Effector memory CD4-positive, alpha-beta T cell (primary cell): ENCODE measurements around the gene ELK3.

ENCODE experiments used
- DNase-seq, 3 donors: peaks; one replicate each; pipeline ENCODE4 v3.0.0-alpha.2; 2020
- H3K27ac ChIP-seq: 2 replicates; pipeline ENCODE4 v1.7.0; 2013; ENCODE audit warnings: mild to moderate bottlenecking, low read length, moderate library complexity; ENCODE audit not compliant: insufficient read depth, poor library complexity, severe bottlenecking
- H3K27me3 ChIP-seq: replicated peaks from 2 replicates; pipeline ENCODE4 v1.7.0; 2013; ENCODE audit warnings: mild to moderate bottlenecking, low read length; ENCODE audit not compliant: insufficient read depth, control insufficient read depth, poor library complexity, severe bottlenecking
- H3K36me3 ChIP-seq: 2 replicates; pipeline ENCODE4 v1.7.0; 2013; ENCODE audit warnings: mild to moderate bottlenecking, low read length, moderate library complexity; ENCODE audit not compliant: control insufficient read depth, insufficient read depth
- H3K4me1 ChIP-seq: 2 replicates; pipeline ENCODE4 v1.7.0; 2013; ENCODE audit warnings: low read length, mild to moderate bottlenecking; ENCODE audit not compliant: control insufficient read depth, insufficient read depth, poor library complexity, severe bottlenecking
- H3K4me3 ChIP-seq: 2 replicates; pipeline ENCODE4 v1.7.0; 2013; ENCODE audit warnings: low read length, low read depth, mild to moderate bottlenecking; ENCODE audit not compliant: insufficient read depth, poor library complexity, severe bottlenecking
- H3K9me3 ChIP-seq: 2 replicates; pipeline ENCODE4 v1.7.0; 2013; ENCODE audit warnings: mild to moderate bottlenecking, low read length, moderate library complexity; ENCODE audit not compliant: control insufficient read depth

Gene ELK3

GRCh38 chr12:96263449-96263902 is 69.3 kb downstream of the ELK3 start:
- H3K9me3 ChIP-seq, result no peaks in the 10 kb centered on the region
- H3K36me3 ChIP-seq, result peaks cover 44% of the 10 kb centered on the region
- no peak overlapping the region for H3K4me3 ChIP-seq
- no peak overlapping the region for H3K27ac ChIP-seq
- H3K4me1 ChIP-seq, result no peaks in the 10 kb centered on the region
- H3K27me3 ChIP-seq, result no peaks in the 10 kb centered on the region
- no peak for DNase-seq

- Histone ChIP-seq H3K36me3 (peaks cover 50% of the 10 kb centered on the region), H3K9me3 (no peaks in the 10 kb centered on the region)
- no peak for DNase-seq
These were observed 71.2 kb downstream of the ELK3 start for GRCh38 chr12:96265400-96265799.

GRCh38 chr12:96265836-96266235 is 71.7 kb downstream of the ELK3 start:
- Histone ChIP-seq H3K36me3 (peaks cover 50% of the 10 kb centered on the region), H3K27me3 (no peaks in the 10 kb centered on the region)

More at GRCh38 chr12:96265400-96265799, 71.2 kb downstream of the ELK3 start:
- no peak overlapping the region for H3K4me3 ChIP-seq
- H3K27me3 ChIP-seq, result no peaks in the 10 kb centered on the region
- no peak overlapping the region for H3K27ac ChIP-seq
- no peaks in the 10 kb centered on the region for H3K4me1 ChIP-seq

GRCh38 chr12:96266238-96266637 is 72.1 kb downstream of the ELK3 start:
- H3K4me1 ChIP-seq, result no peaks in the 10 kb centered on the region
- no peak for DNase-seq
- peaks cover 49% of the 10 kb centered on the region for H3K36me3 ChIP-seq
- no peaks in the 10 kb centered on the region for H3K27me3 ChIP-seq
- H3K4me3 ChIP-seq, result no peak overlapping the region
- no peaks in the 10 kb centered on the region for H3K9me3 ChIP-seq
- H3K27ac ChIP-seq, result no peak overlapping the region

More at GRCh38 chr12:96265836-96266235, 71.7 kb downstream of the ELK3 start:
- DNase-seq, result no peak
- no peaks in the 10 kb centered on the region for H3K9me3 ChIP-seq
- H3K4me1 ChIP-seq, result no peaks in the 10 kb centered on the region
- no peak overlapping the region for H3K27ac ChIP-seq
- H3K4me3 ChIP-seq, result no peak overlapping the region

- DNase-seq, result no peak
- no peaks in the 10 kb centered on the region for H3K9me3 ChIP-seq
- H3K4me1 ChIP-seq, result no peaks in the 10 kb centered on the region
- H3K36me3 ChIP-seq, result peaks cover 55% of the 10 kb centered on the region
- H3K27ac ChIP-seq, result no peak overlapping the region
- no peak overlapping the region for H3K4me3 ChIP-seq
- no peaks in the 10 kb centered on the region for H3K27me3 ChIP-seq
These were observed 77.5 kb downstream of the ELK3 start for GRCh38 chr12:96271469-96272199.

GRCh38 chr12:96274331-96274730 is 80.2 kb downstream of the ELK3 start:
- peaks cover 51% of the 10 kb centered on the region for H3K36me3 ChIP-seq

GRCh38 chr12:96285158-96285557 is 91.0 kb downstream of the ELK3 start:
- no peaks in the 10 kb centered on the region for H3K27me3 ChIP-seq
- no peaks in the 10 kb centered on the region for H3K9me3 ChIP-seq
- H3K27ac ChIP-seq, result no peak overlapping the region
- peaks cover 75% of the 10 kb centered on the region for H3K36me3 ChIP-seq
- no peak for DNase-seq
- no peak overlapping the region for H3K4me3 ChIP-seq
- H3K4me1 ChIP-seq, result no peaks in the 10 kb centered on the region

More at GRCh38 chr12:96274331-96274730, 80.2 kb downstream of the ELK3 start:
- Histone ChIP-seq H3K27me3 (no peaks in the 10 kb centered on the region), H3K9me3 (no peaks in the 10 kb centered on the region), H3K4me3 (no peak overlapping the region), H3K27ac (no peak overlapping the region), H3K4me1 (no peaks in the 10 kb centered on the region)
- no peak for DNase-seq

GRCh38 chr12:96289067-96289466 is 94.9 kb downstream of the ELK3 start:
- Histone ChIP-seq H3K27ac (no peak overlapping the region), H3K9me3 (no peaks in the 10 kb centered on the region), H3K36me3 (peaks cover 58% of the 10 kb centered on the region), H3K27me3 (no peaks in the 10 kb centered on the region), H3K4me3 (no peak overlapping the region), H3K4me1 (no peaks in the 10 kb centered on the region)
- no peak for DNase-seq

GRCh38 chr12:96293093-96293492 is 98.9 kb downstream of the ELK3 start:
- H3K27ac ChIP-seq, result no peak overlapping the region
- H3K9me3 ChIP-seq, result no peaks in the 10 kb centered on the region
- DNase-seq, result no peak
- no peak overlapping the region for H3K4me3 ChIP-seq
- H3K4me1 ChIP-seq, result peaks cover 4% of the 10 kb centered on the region
- peaks cover 30% of the 10 kb centered on the region for H3K36me3 ChIP-seq
- H3K27me3 ChIP-seq, result no peaks in the 10 kb centered on the region

- Histone ChIP-seq H3K9me3 (no peaks in the 10 kb centered on the region), H3K4me1 (peaks cover 4% of the 10 kb centered on the region), H3K27ac (no peak overlapping the region), H3K36me3 (peaks cover 23% of the 10 kb centered on the region), H3K27me3 (no peaks in the 10 kb centered on the region), H3K4me3 (no peak overlapping the region)
- no peak for DNase-seq
These were observed 100.7 kb downstream of the ELK3 start for GRCh38 chr12:96294831-96295230.
